Panc1 (cell line): ENCODE results near the gene RANBP17. TPM values are rescaled to one million over a fixed set of nuclear protein-coding genes. Genes with fewer than 3 reads are reported as not detected.

Source experiments
- ATAC-seq: fragments of 200-7000 bp; cut with Tn5 transposase; 2 replicates; pipeline ENCODE4 v1.9.1; 2020; ENCODE audit warnings: mild to moderate bottlenecking, moderate library complexity
- BruUV-seq: library from RNA; stranded (reverse); fragments of 400-500 nt; replicated peaks from 2 replicates; lab custom pipeline; 2021; lab: Mats Ljungman, UMichigan
- CTCF ChIA-PET: fragments of 300-600 bp; sonication (Branson Sonifier 250); formaldehyde crosslinking; loops from one replicate; lab custom pipeline; 2022; ENCODE audit warnings: antibody characterized with exemption; lab: Charles Lee
- POLR2A ChIA-PET: fragments of 300-600 bp; sonication (Branson Sonifier 250); formaldehyde crosslinking; loops from one replicate; lab custom pipeline; 2022; ENCODE audit warnings: antibody characterized with exemption; lab: Charles Lee
- DNase-seq: peaks from one replicate; pipeline ENCODE4 v3.0.0-alpha.2; 2010; ENCODE audit warnings: low read depth, low spot score
- H3K27ac ChIP-seq: 2 replicates; pipeline ENCODE4 v1.5.1; 2011; ENCODE audit warnings: mild to moderate bottlenecking, low read length, inconsistent platforms
- H3K27me3 ChIP-seq: fragments of 200-500 bp; sonication (Bioruptor generic); 2 replicates; pipeline ENCODE4 v1.6.0; 2014; ENCODE audit warnings: low read length, inconsistent platforms; ENCODE audit not compliant: control insufficient read depth, insufficient read depth
- H3K36me3 ChIP-seq: fragments of 200-500 bp; sonication (Bioruptor generic); 2 replicates; pipeline ENCODE4 v1.5.1; 2014; ENCODE audit warnings: inconsistent platforms, mild to moderate bottlenecking, low read length, moderate library complexity; ENCODE audit not compliant: control insufficient read depth, insufficient read depth
- H3K4me1 ChIP-seq: 2 replicates; pipeline ENCODE4 v1.5.1; 2011; ENCODE audit warnings: inconsistent platforms, mild to moderate bottlenecking, low read length, moderate library complexity; ENCODE audit not compliant: control insufficient read depth, insufficient read depth
- H3K4me3 ChIP-seq, 2 experiments: 2 replicates each; pipeline ENCODE4 v1.5.1; 2011 to 2012; ENCODE audit warnings: low read depth in 2 of 2, low read length in 2 of 2, mild to moderate bottlenecking in 2 of 2, inconsistent platforms in 1 of 2, moderate library complexity in 1 of 2
- H3K9me3 ChIP-seq: fragments of 200-500 bp; sonication (Bioruptor generic); 2 replicates; pipeline ENCODE4 v1.5.1; 2014; ENCODE audit warnings: low read depth, mild to moderate bottlenecking, inconsistent platforms, low read length, moderate library complexity; ENCODE audit not compliant: control insufficient read depth, insufficient read depth
- CTCF ChIP-seq: fragments of 450-650 bp; IDR thresholded peaks from 2 replicates; pipeline ENCODE4 v1.5.1; 2017; ENCODE audit warnings: mild to moderate bottlenecking
- POLR2AphosphoS5 ChIP-seq: IDR thresholded peaks from 2 replicates; pipeline ENCODE4 v1.6.1; 2012; ENCODE audit warnings: mild to moderate bottlenecking, low read depth, low read length, moderate library complexity
- REST ChIP-seq, 2 experiments: IDR thresholded peaks; 2 replicates each; pipeline ENCODE4 v1.6.1; 2011 to 2012; ENCODE audit warnings: low read depth in 2 of 2, control low read depth in 1 of 2, low read length in 1 of 2, mild to moderate bottlenecking in 1 of 2, moderate library complexity in 1 of 2; ENCODE audit not compliant: insufficient read depth in 1 of 2
- SIN3A ChIP-seq: IDR thresholded peaks from 2 replicates; pipeline ENCODE4 v1.6.1; 2012; ENCODE audit warnings: low read depth, mild to moderate bottlenecking, low read length, moderate library complexity, borderline replicate concordance; ENCODE audit not compliant: insufficient read depth
- TCF7L2 ChIP-seq: IDR thresholded peaks from 2 replicates; pipeline ENCODE4 v1.6.1; 2011; ENCODE audit warnings: mild to moderate bottlenecking, low read depth, low read length, inconsistent platforms
- in situ Hi-C: cut with HindIII; loops from 2 replicates; pipeline ENCODE4 v1.10.0; 2016; ENCODE audit warnings: low sequenced_read_pairs, low pct_unique_long_range_greater_than_20kb
- intact Hi-C: fragments of 100-400 bp; cut with micrococcal nuclease; formaldehyde crosslinking; loops from one replicate; pipeline ENCODE4 v1.10.0; 2022; ENCODE audit not compliant: unreplicated experiment
- total RNA-seq: library from RNA; stranded (reverse); gene quantifications from one replicate; pipeline ENCODE4 v1.2.1, GENCODE V29; 2021; ENCODE audit not compliant: unreplicated experiment

Gene RANBP17
- total RNA-seq, 1 experiment from 2014 or later: not detected

GRCh38 chr5:170885256-170885655 is 23.4 kb downstream of the RANBP17 start:
- CTCF ChIA-PET: no interaction called here
- DNase-seq (no peak), ATAC-seq (no peak)
- intact Hi-C loops (no loop called here), in situ Hi-C loops (no loop called here)
- Histone ChIP-seq H3K4me3 (no peak overlapping the region), H3K36me3 (no peaks in the 10 kb centered on the region), H3K27ac (no peak overlapping the region), H3K27me3 (0 out of 2 replicates have a peak, but pooled peaks cover 2% of the 10 kb centered on the region), H3K4me1 (no peaks in the 10 kb centered on the region), H3K9me3 (no peaks in the 10 kb centered on the region)
- BruUV-seq: no TSS peak
- no peak for TF ChIP-seq POLR2AphosphoS5
- no peak for TF ChIP-seq TCF7L2
- TF ChIP-seq REST (IDR thresholded peaks at IDR 0.05; ENCODE audit: insufficient read depth in 1 of 2, low read depth in 2 of 2, low read length in 1 of 2): no peak
- TF ChIP-seq CTCF: no peak
- no peak for TF ChIP-seq SIN3A
- POLR2A ChIA-PET: no interaction called here

GRCh38 chr5:170885809-170886208 is 24.0 kb downstream of the RANBP17 start:
- in situ Hi-C loops (no loop called here), intact Hi-C loops (no loop called here)
- TF ChIP-seq POLR2AphosphoS5: no peak
- ATAC-seq (no peak), DNase-seq (no peak)
- Histone ChIP-seq H3K4me3 (no peak overlapping the region), H3K27ac (no peak overlapping the region), H3K9me3 (no peaks in the 10 kb centered on the region), H3K27me3 (0 out of 2 replicates have a peak, but pooled peaks cover 2% of the 10 kb centered on the region), H3K4me1 (no peaks in the 10 kb centered on the region), H3K36me3 (no peaks in the 10 kb centered on the region)
- BruUV-seq: no TSS peak
- ChIA-PET POLR2A (no interaction called here), CTCF (no interaction called here)

GRCh38 chr5:170886210-170886894 is 24.5 kb downstream of the RANBP17 start:
- no peak overlapping the region for H3K27ac ChIP-seq
- H3K36me3 ChIP-seq: no peaks in the 10 kb centered on the region
- POLR2A ChIA-PET: no interaction called here
- H3K9me3 ChIP-seq: no peaks in the 10 kb centered on the region
- DNase-seq (no peak), ATAC-seq (no peak)
- H3K27me3 ChIP-seq: 0 out of 2 replicates have a peak, but pooled peaks cover 2% of the 10 kb centered on the region
- intact Hi-C loops: no loop called here
- BruUV-seq: no TSS peak
- TF ChIP-seq REST (IDR thresholded peaks at IDR 0.05; ENCODE audit: insufficient read depth in 1 of 2, low read depth in 2 of 2, low read length in 1 of 2) (no peak), CTCF (no peak), SIN3A (no peak), POLR2AphosphoS5 (no peak), TCF7L2 (no peak)
- in situ Hi-C loops: no loop called here
- CTCF ChIA-PET: no interaction called here
- H3K4me3 ChIP-seq: no peak overlapping the region
- no peaks in the 10 kb centered on the region for H3K4me1 ChIP-seq
